Muscle layer of duodenum (tissue), 2 donors: ENCODE data around the gene TSPAN9.

ENCODE experiments used
- H3K27ac ChIP-seq: one replicate; pipeline ENCODE4 v1.7.0; 2013; ENCODE audit warnings: mild to moderate bottlenecking, low read length
- H3K27me3 ChIP-seq: one replicate; pipeline ENCODE4 v1.7.0; 2013; ENCODE audit warnings: low read depth, mild to moderate bottlenecking, control low read depth, low read length
- H3K36me3 ChIP-seq, 2 donors: one replicate each; pipeline ENCODE4 v1.7.0; 2013; ENCODE audit warnings: low read length in 2 of 2, control low read depth in 1 of 2, mild to moderate bottlenecking in 1 of 2; ENCODE audit not compliant: insufficient read depth in 2 of 2, control insufficient read depth in 1 of 2
- H3K4me1 ChIP-seq, 2 donors: one replicate each; pipeline ENCODE4 v1.7.0; 2013; ENCODE audit warnings: low read length in 2 of 2, mild to moderate bottlenecking in 2 of 2, control low read depth in 1 of 2, moderate library complexity in 1 of 2; ENCODE audit not compliant: insufficient read depth in 2 of 2, control insufficient read depth in 1 of 2
- H3K4me3 ChIP-seq, 2 donors: one replicate each; pipeline ENCODE4 v1.7.0; 2013; ENCODE audit warnings: low read length in 2 of 2, low read depth in 1 of 2, mild to moderate bottlenecking in 1 of 2
- H3K9me3 ChIP-seq, 2 donors: one replicate each; pipeline ENCODE4 v1.7.0; 2013; ENCODE audit warnings: low read length in 2 of 2, control low read depth in 1 of 2, mild to moderate bottlenecking in 1 of 2; ENCODE audit not compliant: control insufficient read depth in 1 of 2
- donor health status: healthy.

TSPAN9 gene

DNA sequence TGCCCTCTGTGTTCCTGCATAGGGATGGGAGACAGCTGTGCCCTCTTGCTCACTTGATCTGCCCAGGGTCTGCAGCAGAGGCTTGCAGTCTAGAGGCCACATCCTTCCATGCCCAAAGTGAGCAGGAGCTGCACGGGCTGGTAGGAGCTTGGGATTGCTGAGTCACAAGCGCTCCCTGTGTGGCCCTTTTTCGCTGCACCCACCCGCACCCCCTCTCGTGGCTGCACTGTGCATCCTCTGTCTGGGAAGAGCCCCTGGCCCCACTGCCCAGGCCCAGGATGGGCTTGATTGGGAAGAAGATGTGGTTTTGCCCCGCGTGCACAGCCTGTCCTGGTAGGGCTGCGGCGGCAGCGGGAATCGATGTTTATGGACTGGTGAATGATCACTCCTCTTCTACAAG, 192.4 kb downstream of the TSPAN9 start:
- no peak overlapping the region for H3K4me3 ChIP-seq
- peaks cover 0 to 3% of the 10 kb centered on the region in 2 donors for H3K36me3 ChIP-seq
- H3K27ac ChIP-seq: no peak overlapping the region
- H3K27me3 ChIP-seq: no peaks in the 10 kb centered on the region
- no peaks in the 10 kb centered on the region for H3K9me3 ChIP-seq
- peaks cover 0 to 5% of the 10 kb centered on the region in 2 donors for H3K4me1 ChIP-seq

DNA sequence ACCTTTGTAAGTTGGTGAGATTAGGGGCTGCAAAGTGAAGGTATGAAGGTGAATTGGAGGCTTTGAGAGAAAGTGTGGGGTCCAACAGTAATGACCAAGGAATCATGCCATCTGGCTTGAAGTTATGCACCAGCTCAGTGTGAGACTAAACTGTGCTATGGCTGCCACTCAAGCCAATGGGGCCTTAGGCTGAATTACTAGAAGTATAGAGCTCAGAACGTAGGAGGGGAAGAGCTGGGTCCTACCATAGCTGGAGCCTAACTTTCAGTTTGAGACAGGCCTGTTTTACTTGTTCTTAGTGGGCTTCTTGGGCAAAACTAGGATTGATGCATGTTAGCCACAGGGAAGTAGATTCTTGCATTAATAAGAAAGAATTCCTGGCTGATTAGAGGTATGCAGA, 194.0 kb downstream of the TSPAN9 start:
- Histone ChIP-seq H3K4me1 (peaks cover 0 to 13% of the 10 kb centered on the region in 2 donors), H3K27ac (no peak overlapping the region)

DNA sequence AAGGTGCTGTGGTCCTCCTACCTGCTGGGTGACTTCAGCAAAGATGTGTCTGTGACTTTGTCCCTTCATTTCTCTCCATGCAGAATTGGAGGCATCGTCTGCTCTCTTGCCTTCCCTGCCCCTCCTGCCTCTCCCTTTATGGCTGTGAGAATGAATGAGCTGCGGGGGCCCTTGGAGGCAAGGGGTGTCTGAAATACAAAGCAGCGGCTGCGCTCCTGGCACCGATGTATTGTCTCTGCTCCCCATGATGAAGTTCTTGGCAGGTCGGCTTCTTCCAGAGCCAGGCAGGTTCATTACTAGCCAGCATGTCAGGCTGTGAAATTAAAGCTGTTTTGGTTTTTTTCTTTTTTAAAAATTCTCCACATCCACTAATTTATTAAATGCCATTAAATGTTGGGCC, 194.5 kb downstream of the TSPAN9 start:
- Histone ChIP-seq H3K27me3 (no peaks in the 10 kb centered on the region), H3K27ac (no peak overlapping the region), H3K4me3 (no peak overlapping the region), H3K9me3 (no peaks in the 10 kb centered on the region), H3K4me1 (peaks cover 0 to 13% of the 10 kb centered on the region in 2 donors), H3K36me3 (peaks cover 0 to 3% of the 10 kb centered on the region in 2 donors)

More for the DNA sequence above, 194.0 kb downstream of the TSPAN9 start:
- Histone ChIP-seq H3K9me3 (no peaks in the 10 kb centered on the region), H3K36me3 (peaks cover 0 to 3% of the 10 kb centered on the region in 2 donors), H3K27me3 (no peaks in the 10 kb centered on the region), H3K4me3 (no peak overlapping the region)

DNA sequence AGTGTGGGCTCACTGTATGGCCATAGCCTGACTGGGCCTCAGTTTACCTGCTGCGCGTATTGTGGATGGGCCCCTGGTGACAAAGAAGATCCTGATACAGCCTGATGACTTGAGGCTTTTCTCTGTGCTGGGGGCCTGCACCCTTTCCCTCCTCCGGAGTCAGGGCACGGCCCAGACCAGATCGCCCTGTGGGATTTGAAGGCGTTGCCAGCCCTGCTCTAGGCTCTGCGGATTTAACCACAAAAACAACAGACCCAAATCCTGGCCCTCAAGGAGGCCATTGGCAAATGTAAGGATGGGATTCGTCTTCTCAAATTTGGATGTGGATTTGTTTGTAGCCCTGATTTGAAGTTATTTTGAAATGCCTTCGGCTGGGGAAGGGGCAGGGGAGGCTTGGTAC, 195.8 kb downstream of the TSPAN9 start:
- no peaks in the 10 kb centered on the region for H3K9me3 ChIP-seq
- no peak overlapping the region for H3K27ac ChIP-seq
- H3K27me3 ChIP-seq: no peaks in the 10 kb centered on the region
- H3K36me3 ChIP-seq: peaks cover 0 to 3% of the 10 kb centered on the region in 2 donors
- peaks cover 0 to 13% of the 10 kb centered on the region in 2 donors for H3K4me1 ChIP-seq
- no peak overlapping the region for H3K4me3 ChIP-seq

DNA sequence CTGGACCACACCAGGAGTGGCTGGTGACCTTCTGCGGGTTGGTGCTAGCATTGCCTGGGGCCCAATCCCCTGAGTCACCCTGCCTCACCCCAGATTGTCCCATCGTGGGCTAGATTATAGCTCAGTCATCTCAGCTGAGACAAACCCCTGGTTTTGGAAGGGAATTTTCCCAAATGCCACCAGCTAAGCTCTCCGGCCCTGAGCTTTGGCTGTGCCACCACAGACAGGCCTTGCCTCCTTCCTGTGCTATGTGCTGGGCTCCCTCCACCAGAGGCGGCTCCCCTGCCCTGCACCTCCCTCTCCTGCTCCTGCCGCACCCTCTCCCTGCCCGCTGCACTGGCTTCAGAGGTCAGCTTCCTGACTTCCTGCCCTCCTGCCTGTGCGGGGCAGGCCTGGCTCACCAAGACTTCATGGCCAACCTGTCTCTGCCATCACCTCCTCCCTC, 196.3 kb downstream of the TSPAN9 start:
- Histone ChIP-seq H3K9me3 (no peaks in the 10 kb centered on the region), H3K36me3 (peaks cover 0 to 3% of the 10 kb centered on the region in 2 donors), H3K27ac (no peak overlapping the region), H3K4me1 (peaks cover 0 to 13% of the 10 kb centered on the region in 2 donors), H3K4me3 (no peak overlapping the region), H3K27me3 (no peaks in the 10 kb centered on the region)

DNA sequence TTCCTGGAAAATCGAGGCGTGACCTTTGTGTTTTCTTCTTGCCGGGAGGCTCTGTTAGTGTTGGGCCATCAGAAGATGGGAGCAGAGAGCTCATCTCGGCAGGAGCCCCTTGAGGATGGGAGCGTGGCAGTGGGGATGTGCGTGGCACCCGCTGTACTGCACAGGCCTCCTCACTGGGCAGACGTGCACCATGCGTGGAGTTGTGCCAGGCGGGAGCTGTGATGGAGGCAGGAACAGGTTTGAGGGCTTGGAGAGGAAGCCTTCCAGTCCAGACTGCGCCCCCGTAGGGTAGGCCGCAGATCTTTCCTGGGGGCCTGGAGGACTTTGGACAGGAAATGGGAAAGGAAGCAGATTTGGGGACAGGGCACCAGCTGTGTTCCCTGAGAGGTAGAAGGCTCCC, 197.5 kb downstream of the TSPAN9 start:
- Histone ChIP-seq H3K4me3 (no peak overlapping the region), H3K4me1 (peaks cover 0 to 13% of the 10 kb centered on the region in 2 donors), H3K27me3 (no peaks in the 10 kb centered on the region), H3K27ac (no peak overlapping the region), H3K36me3 (peaks cover 0 to 3% of the 10 kb centered on the region in 2 donors), H3K9me3 (no peaks in the 10 kb centered on the region)

DNA sequence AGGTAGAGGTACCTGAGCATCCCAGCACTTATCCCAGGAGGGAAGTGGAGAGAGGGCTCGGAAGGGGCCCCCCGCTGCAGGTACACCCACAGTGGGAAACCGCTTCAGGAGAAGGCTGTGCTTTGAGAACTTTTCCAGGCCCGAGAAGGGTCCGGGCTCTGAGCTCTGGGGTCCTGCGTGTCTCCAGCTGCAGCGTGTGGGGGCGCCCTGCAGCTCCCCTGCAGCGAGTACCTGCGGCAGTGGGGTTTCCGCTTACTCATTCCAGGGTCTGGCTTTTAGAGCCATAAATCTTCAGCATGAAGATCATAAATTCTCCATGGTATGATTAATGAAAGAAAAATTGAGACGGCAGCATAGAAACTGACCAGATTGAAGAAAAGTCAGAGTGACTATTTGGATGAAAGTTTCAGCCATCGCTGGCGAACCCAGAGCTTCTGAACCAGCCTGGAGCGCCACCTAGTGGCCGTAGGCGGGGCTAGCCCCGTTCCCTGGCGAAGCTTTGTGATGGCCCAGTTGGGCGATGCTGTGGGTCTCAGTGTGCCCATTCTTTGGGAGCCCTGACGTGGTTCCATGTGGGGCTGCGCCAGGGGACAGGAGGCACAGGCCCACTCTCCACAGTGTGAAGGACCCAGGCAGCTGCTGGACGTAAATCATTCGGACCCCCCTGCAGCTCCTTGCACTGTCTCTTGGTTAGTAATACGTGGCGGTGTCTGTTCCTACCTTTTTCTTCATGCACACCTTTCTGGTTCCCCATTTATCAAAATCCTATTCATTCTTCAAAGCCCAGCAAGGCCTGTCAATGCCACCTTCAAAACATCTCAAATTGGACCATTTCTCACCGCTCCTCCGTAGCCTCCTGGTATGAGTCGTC, 198.2 kb downstream of the TSPAN9 start:
- Histone ChIP-seq H3K4me1 (peaks cover 0 to 13% of the 10 kb centered on the region in 2 donors), H3K27me3 (no peaks in the 10 kb centered on the region), H3K27ac (no peak overlapping the region), H3K9me3 (no peaks in the 10 kb centered on the region), H3K4me3 (no peak overlapping the region), H3K36me3 (peaks cover 0 to 3% of the 10 kb centered on the region in 2 donors)

DNA sequence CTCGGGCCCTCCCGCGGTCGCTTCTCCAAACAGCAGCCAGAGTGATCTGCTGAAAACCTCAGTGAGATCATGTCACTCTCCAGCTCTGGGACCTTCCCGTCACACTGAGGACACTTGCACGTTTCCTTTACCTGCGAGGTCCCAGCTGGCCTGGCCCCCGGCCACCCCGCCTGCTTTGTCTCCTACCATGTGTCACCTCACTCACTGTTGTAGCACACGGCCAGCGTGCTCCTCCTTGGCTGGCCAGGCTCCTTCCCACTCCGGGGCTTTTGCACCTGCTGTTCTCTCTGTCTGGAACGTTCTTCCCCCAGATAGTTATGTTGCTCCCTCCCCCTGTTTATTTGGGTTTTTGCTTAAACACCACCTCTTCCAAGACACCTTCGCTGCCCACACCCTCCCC, 199.0 kb downstream of the TSPAN9 start:
- H3K36me3 ChIP-seq: peaks cover 3 to 4% of the 10 kb centered on the region in 2 donors
- no peaks in the 10 kb centered on the region for H3K27me3 ChIP-seq
- H3K27ac ChIP-seq: no peak overlapping the region
- no peaks in the 10 kb centered on the region for H3K9me3 ChIP-seq
- no peak overlapping the region for H3K4me3 ChIP-seq
- peaks cover 0 to 13% of the 10 kb centered on the region in 2 donors for H3K4me1 ChIP-seq

DNA sequence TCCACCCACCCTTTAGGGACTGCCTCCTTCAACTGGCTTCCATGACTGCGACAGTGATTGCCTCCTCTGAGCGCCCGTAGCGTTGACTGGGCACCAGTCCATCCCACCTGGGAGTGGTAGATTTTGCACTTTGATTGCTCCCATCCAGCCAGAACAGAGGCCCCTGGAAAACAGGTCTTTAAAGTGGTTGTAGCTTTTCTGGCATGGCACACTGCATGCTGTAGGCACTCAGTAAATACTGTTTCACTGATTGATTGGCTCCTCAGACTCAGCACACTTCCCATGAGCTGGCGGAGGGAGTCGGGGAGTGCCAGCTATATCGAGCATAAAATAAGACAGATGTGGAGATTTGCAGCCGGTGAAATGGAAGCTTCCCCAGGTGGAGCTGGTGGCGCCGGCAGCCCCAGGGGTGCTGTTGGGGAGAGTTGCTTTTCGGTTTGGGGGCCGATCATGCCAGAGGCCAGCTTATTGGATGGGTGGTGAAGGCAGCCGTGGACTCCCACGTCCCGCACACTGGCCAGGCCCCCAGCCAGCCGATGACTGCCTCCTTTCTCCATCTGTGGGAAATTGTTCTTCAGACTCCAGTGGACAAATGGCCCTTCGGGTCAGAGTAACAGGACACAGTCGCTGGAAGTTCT, 200.2 kb downstream of the TSPAN9 start:
- H3K4me1 ChIP-seq: peaks cover 0 to 9% of the 10 kb centered on the region in 2 donors
- no peak overlapping the region for H3K4me3 ChIP-seq
- peaks cover 3 to 14% of the 10 kb centered on the region in 2 donors for H3K36me3 ChIP-seq
- no peaks in the 10 kb centered on the region for H3K27me3 ChIP-seq
- no peaks in the 10 kb centered on the region for H3K9me3 ChIP-seq
- H3K27ac ChIP-seq: no peak overlapping the region

DNA sequence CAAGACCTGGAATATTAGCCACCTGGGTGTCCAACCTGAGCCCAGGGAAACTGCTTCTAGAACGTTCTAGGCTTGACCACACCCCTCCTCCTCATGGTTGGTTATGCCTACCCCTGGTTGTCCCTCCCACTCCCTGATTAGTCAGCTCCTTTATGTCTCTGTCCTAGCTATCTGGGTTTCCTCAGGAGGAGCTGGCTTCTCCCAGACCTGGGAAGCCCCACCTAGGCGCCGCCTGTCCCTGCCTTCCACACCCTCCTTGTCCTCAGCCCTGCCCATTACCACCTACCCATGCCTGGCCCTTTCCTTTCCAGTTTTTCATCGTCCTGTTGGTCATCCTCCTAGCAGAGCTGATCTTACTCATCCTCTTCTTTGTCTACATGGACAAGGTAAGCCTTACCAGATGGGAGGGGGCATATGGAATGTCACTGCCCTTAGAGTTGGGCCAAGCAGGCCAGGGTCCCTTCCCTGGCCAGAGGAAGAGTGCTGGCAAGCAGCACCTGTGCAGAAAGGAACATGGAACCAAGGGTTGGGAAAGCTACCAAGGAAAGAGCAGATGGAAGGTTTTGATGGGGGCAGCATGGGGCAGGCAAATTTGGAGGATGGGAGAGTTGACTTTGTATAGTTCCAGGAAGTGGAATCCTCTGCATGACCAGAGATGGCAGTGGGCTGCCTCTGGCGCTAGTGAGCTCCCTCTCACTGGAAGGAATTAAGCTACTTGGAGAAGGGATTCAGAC, 201.7 kb downstream of the TSPAN9 start:
- H3K27ac ChIP-seq: no peak overlapping the region
- H3K36me3 ChIP-seq: peaks cover 0 to 23% of the 10 kb centered on the region in 2 donors
- H3K4me3 ChIP-seq: no peak overlapping the region
- no peaks in the 10 kb centered on the region for H3K27me3 ChIP-seq
- H3K9me3 ChIP-seq: no peaks in the 10 kb centered on the region
- peaks cover 0 to 9% of the 10 kb centered on the region in 2 donors for H3K4me1 ChIP-seq

DNA sequence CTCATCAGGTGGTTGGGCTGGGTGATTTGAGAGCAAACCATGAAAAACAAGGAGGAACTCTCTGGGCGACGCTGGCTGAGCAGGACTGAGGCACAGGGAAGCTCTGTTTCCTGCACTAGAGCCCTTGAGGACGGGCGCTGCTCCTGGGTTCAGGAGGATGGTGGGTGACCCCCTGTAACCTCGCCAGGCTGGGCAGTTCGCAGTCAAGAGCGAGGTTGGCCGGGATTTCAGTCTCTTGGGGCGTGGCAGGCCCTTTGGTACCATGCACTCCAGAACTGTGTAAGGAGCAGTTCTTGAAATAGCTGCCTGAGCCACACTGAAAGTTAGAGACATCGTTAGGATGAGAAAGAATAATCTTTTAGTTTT, 202.2 kb downstream of the TSPAN9 start:
- peaks cover 0 to 9% of the 10 kb centered on the region in 2 donors for H3K4me1 ChIP-seq
- H3K27me3 ChIP-seq: no peaks in the 10 kb centered on the region
- H3K4me3 ChIP-seq: no peak overlapping the region
- H3K36me3 ChIP-seq: peaks cover 0 to 27% of the 10 kb centered on the region in 2 donors
- no peak overlapping the region for H3K27ac ChIP-seq
- H3K9me3 ChIP-seq: no peaks in the 10 kb centered on the region
